Fibroblast of skin of right biceps (primary cell): Measurements from ENCODE around the gene GGCT.

Experiments used
- DNase-seq: peaks from one replicate; pipeline ENCODE4 v3.0.0-alpha.2; 2013

GGCT gene

GRCh38 chr7:30476459-30477145 is 28.0 kb downstream of the GGCT start:
- peak; percentile 46 for DNase-seq

GRCh38 chr7:30475580-30475979 is 29.0 kb downstream of the GGCT start:
- no peak for DNase-seq

- DNase-seq = peak; percentile 86
These were observed 29.7 kb downstream of the GGCT start for GRCh38 chr7:30474893-30475292.

- DNase-seq = no peak
These were observed 30.1 kb downstream of the GGCT start for GRCh38 chr7:30474485-30474884.

- no peak for DNase-seq
These were observed 30.7 kb downstream of the GGCT start for GRCh38 chr7:30473903-30474302.

- DNase-seq = peak; percentile 88
These were observed 31.5 kb downstream of the GGCT start for GRCh38 chr7:30472784-30473775.

- no peak for DNase-seq
These were observed 32.4 kb downstream of the GGCT start for GRCh38 chr7:30472081-30472783.

- no peak for DNase-seq
These were observed 33.4 kb downstream of the GGCT start for GRCh38 chr7:30471205-30471604.

GRCh38 chr7:30470771-30471170 is 33.9 kb downstream of the GGCT start:
- DNase-seq = peak; percentile 77

- no peak for DNase-seq
These were observed 34.4 kb downstream of the GGCT start for GRCh38 chr7:30470163-30470770.

- peak; percentile 99 for DNase-seq
These were observed 35.3 kb downstream of the GGCT start for GRCh38 chr7:30469303-30469702.

GRCh38 chr7:30468791-30469190 is 35.8 kb downstream of the GGCT start:
- DNase-seq = no peak

- no peak for DNase-seq
These were observed 36.6 kb downstream of the GGCT start for GRCh38 chr7:30468041-30468440.

- DNase-seq = no peak
These were observed 37.4 kb downstream of the GGCT start for GRCh38 chr7:30467271-30467670.

- DNase-seq = no peak
These were observed 38.4 kb downstream of the GGCT start for GRCh38 chr7:30466266-30466665.

- DNase-seq = no peak
These were observed 38.8 kb downstream of the GGCT start for GRCh38 chr7:30465811-30466180.

GRCh38 chr7:30465046-30465810 is 39.4 kb downstream of the GGCT start:
- no peak for DNase-seq

GRCh38 chr7:30464231-30464671 is 40.4 kb downstream of the GGCT start:
- DNase-seq = no peak

GRCh38 chr7:30463405-30464145 is 41.1 kb downstream of the GGCT start:
- DNase-seq = peak; percentile 63

GRCh38 chr7:30462179-30462578 is 42.5 kb downstream of the GGCT start:
- no peak for DNase-seq

GRCh38 chr7:30460246-30460633 is 44.4 kb downstream of the GGCT start:
- DNase-seq = no peak
